ENCODE data around the gene LY86. TPM values are rescaled to one million over a fixed set of nuclear protein-coding genes. Genes with fewer than 3 reads are reported as not detected.

The LY86 gene
- total RNA-seq, 4 donors from 2014 or later, result 1.7 TPM; not detected in 3

DNA sequence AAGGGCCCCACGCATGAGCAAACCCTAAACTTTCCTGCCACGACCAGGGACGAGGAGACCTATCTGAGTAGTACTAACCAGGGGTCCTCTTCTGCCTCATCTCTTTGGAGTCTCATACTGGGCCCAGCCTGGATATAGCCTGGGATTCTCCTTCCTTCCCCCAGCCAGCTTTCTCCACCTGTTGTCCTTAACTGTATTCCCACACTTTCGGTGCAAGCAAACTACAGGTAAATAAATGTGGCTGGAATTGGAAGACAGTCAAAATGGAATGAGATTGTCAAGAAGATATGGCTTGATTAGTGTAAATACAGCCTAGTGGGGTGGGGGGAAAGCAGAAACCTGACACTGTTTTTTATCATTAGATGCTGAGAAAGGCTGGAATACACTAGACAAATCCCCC, 23.5 kb upstream of the LY86 start:
- no peak for DNase-seq (ENCODE audit: low spot score in 2 of 2)
- H3K27ac ChIP-seq, result no peak overlapping the region
- 83% methylated on average over 4 of the region's 4 CpGs for WGBS
- H3K36me3 ChIP-seq, result no peaks in the 10 kb centered on the region
- H3K9me3 ChIP-seq, result no peaks in the 10 kb centered on the region
- H3K4me1 ChIP-seq, result no peaks in the 10 kb centered on the region
- TF ChIP-seq POLR2A (IDR thresholded peaks at IDR 0.05) (no peak), EP300 (IDR thresholded peaks at IDR 0.05) (no peak), POLR2AphosphoS5 (IDR thresholded peaks at IDR 0.05) (no peak), CTCF (IDR thresholded peaks at IDR 0.05) (no peak)
- no peak overlapping the region for H3K4me3 ChIP-seq
- peaks cover 7% of the 10 kb centered on the region for H3K27me3 ChIP-seq

DNA sequence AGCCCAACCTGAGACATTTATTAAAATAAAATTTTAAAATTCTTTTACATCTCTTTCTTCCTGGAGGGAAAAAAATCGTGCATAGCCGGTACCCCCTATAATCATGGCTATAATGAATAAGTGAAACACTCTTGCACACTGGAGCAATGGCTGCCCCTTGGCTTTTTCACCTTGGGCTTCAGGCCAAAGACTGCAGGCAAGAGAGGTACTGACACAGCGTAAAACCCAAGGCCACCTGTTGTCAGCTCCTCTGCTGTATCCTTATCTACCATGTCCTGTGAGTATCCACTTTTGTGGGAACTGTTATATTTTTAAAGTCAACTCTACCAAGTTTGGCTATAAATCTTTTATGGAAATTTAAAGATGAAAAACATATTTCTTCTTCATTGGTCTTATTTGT, 23.0 kb upstream of the LY86 start:
- Histone ChIP-seq H3K4me1 (no peaks in the 10 kb centered on the region), H3K4me3 (no peak overlapping the region), H3K36me3 (no peaks in the 10 kb centered on the region), H3K9me3 (no peaks in the 10 kb centered on the region), H3K27ac (no peak overlapping the region), H3K27me3 (peaks cover 7% of the 10 kb centered on the region)
- DNase-seq (ENCODE audit: low spot score in 2 of 2), result no peak
- TF ChIP-seq EP300 (IDR thresholded peaks at IDR 0.05) (no peak), POLR2A (IDR thresholded peaks at IDR 0.05) (no peak), CTCF (IDR thresholded peaks at IDR 0.05) (no peak), POLR2AphosphoS5 (IDR thresholded peaks at IDR 0.05) (no peak)
- 93% methylated on average over 3 of the region's 3 CpGs for WGBS

DNA sequence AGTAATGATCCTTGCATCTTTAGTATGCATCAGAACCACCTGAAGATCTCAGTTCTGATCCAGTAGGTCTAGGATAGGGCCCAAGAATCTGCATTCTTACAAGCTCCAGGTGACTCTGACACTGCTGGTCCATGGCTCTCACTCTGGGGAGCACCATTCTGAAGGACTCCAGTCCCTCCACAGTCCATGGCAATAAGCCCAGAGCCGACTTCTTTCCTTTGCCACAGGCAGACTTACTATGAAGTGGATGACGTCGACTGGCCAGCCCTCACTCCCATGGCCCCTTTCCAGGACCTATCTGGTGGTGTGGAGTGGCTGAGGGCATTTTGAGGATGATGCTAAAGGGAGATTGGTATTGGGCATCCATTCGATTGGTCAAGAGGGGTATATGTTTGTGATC, 21.8 kb upstream of the LY86 start:
- H3K27me3 ChIP-seq, result peaks cover 7% of the 10 kb centered on the region
- no peaks in the 10 kb centered on the region for H3K9me3 ChIP-seq
- no peaks in the 10 kb centered on the region for H3K4me1 ChIP-seq
- TF ChIP-seq CTCF (IDR thresholded peaks at IDR 0.05) (no peak), POLR2AphosphoS5 (IDR thresholded peaks at IDR 0.05) (no peak), POLR2A (IDR thresholded peaks at IDR 0.05) (no peak), EP300 (IDR thresholded peaks at IDR 0.05) (no peak)
- no peak for DNase-seq (ENCODE audit: low spot score in 2 of 2)
- no peaks in the 10 kb centered on the region for H3K36me3 ChIP-seq
- no peak overlapping the region for H3K27ac ChIP-seq
- WGBS, result 80% methylated on average over 4 of the region's 4 CpGs
- H3K4me3 ChIP-seq, result no peak overlapping the region

DNA sequence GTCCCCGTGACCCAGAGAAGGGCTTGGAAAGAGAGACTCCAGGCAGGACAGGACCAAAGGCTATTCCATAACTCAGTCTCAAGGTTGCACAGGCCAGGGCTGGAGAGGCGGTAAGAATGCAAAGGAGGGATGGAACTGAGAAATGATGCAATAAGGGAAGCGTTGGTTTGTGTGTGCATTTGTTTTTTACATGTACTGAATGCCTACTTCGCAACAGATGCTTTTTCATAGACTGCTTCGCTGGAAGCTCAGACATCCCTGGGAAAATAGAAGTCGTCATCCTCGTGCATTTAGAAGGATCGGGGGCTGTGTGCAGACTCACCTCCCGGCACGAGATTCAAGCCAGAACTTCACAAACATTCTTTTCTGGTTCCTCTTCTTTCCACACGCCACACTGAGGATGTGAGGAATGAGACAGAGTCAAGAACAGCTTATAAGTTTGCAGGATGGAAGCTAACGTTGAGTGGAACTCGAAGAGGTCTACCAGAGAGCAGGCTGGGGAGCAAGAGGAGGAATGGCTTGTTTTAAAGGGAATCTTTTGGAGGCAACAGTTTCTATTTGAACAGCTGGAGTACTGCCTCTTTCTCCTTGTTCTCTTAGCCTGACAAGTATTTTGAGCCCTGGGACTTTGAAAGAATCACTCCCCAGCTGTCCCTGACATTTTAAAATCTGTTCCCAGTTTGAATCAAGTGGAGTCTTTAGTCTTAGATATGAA, 19.3 kb upstream of the LY86 start:
- H3K9me3 ChIP-seq, result no peaks in the 10 kb centered on the region
- H3K36me3 ChIP-seq, result no peaks in the 10 kb centered on the region
- H3K4me1 ChIP-seq, result no peaks in the 10 kb centered on the region
- TF ChIP-seq EP300 (IDR thresholded peaks at IDR 0.05) (no peak), POLR2A (IDR thresholded peaks at IDR 0.05) (no peak), POLR2AphosphoS5 (IDR thresholded peaks at IDR 0.05) (no peak), CTCF (IDR thresholded peaks at IDR 0.05) (no peak)
- no peak for DNase-seq (ENCODE audit: low spot score in 2 of 2)
- WGBS, result 85% methylated on average over 13 of the region's 13 CpGs
- H3K4me3 ChIP-seq, result no peak overlapping the region
- H3K27me3 ChIP-seq, result peaks cover 12% of the 10 kb centered on the region
- no peak overlapping the region for H3K27ac ChIP-seq

DNA sequence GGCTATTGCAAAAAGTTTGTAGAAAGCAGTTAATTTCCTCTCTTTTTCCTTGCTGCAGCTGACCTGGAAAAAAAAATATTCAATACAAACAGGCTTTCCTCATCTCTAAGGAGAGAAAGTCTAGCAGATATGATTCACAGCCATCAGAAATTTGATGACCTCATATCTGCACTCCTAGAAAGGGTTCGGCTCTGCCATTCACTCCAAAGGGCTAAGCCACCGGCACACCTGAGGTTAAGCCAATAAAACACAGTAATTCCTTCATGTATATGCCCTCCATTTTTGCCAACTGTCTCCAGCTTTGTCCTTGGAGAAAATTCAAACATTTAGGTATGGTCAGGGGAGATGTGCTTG, 18.7 kb upstream of the LY86 start:
- no peak overlapping the region for H3K27ac ChIP-seq
- WGBS, result 81% methylated on average over 2 of the region's 2 CpGs
- no peak for TF ChIP-seq EP300 (IDR thresholded peaks at IDR 0.05)
- no peak for TF ChIP-seq CTCF (IDR thresholded peaks at IDR 0.05)
- DNase-seq (ENCODE audit: low spot score in 2 of 2), result no peak
- H3K4me1 ChIP-seq, result no peaks in the 10 kb centered on the region
- H3K27me3 ChIP-seq, result peaks cover 12% of the 10 kb centered on the region
- no peak overlapping the region for H3K4me3 ChIP-seq
- no peaks in the 10 kb centered on the region for H3K36me3 ChIP-seq
- no peaks in the 10 kb centered on the region for H3K9me3 ChIP-seq
